Stimulated activated CD4-positive, alpha-beta T cell treated with anti-CD3 and anti-CD28 coated beads, Interleukin-15, amount 100 ng/mL, for 1 hour (primary cell): Measurements from ENCODE around the gene GPR141.

ENCODE experiments used
- DNase-seq, 2 donors: peaks; one replicate each; pipeline ENCODE4 v3.0.0-alpha.2; 2020; ENCODE audit warnings: low read depth in 1 of 2, low spot score in 1 of 2

The GPR141 gene

DNA sequence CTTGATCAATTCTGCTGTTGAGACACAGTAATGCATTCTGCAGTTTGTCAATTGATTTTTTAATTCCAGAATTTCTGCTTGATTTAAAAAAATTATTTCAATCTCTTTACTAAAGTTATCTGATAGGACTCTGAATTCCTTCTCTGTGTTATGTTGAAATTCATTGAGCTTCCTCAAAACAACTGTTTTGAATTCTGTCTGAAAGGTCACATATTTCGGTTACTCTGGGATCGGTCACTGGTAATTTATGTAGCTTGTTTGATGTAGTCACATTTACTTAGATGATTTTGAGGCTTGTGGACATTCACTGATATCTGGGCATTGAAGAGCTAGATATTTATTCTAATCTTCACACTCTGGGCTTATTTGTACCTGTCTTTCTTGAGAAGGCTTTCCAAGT is 97.6 kb downstream of the GPR141 start:
- DNase-seq = no peak

GRCh38 chr7:37782166-37782565 is 98.6 kb downstream of the GPR141 start:
- DNase-seq = no peak

DNA sequence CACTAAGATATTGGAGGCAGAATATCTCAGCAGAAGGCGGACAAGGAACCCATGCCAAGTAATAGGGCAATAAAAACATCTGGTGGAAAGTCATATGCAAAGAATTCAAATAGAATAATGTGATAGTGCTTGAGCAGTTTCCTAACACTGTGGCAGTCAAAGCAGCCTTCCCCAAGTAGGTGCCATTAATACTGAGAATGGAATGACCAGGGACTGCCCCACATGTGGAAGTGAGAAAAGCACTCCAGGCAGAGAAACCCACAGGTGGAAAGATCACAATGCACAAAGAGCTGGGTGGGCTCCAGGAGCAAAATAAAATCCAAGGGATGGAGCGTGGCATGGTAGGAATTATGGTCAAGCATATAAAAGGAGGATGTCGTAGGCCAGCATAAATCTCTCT is 100.4 kb downstream of the GPR141 start:
- no peak for DNase-seq

- DNase-seq = no peak
These were observed 103.4 kb downstream of the GPR141 start for GRCh38 chr7:37786741-37787569.
